Psoas muscle (tissue), 8 donors: ENCODE data around the gene CCDC39. TPM values are rescaled to one million over a fixed set of nuclear protein-coding genes. Genes with fewer than 3 reads are reported as not detected.
"Not testable (repeated sequence)": the region's sequence is repeated elsewhere in the genome, so short reads cannot be mapped to it uniquely, and the experiment has no call there.

Source experiments
- ATAC-seq, 4 donors: fragments of 200-7000 bp; cut with Tn5 transposase; one replicate each; pipeline ENCODE4 v1.9.1; 2020; ENCODE audit warnings: moderate library complexity in 3 of 4, mild to moderate bottlenecking in 2 of 4
- DNase-seq, 2 donors: peaks; one replicate each; pipeline ENCODE4 v3.0.0-alpha.2; 2020
- H3K27ac ChIP-seq: fragments of 200-600 bp; one replicate; pipeline ENCODE4 v1.8.0; 2022
- H3K27me3 ChIP-seq, 3 donors: fragments of 200-600 bp in 1 of 3; one replicate each; pipeline versions ENCODE4 v1.6.1 to v1.8.0; 2013 to 2022; ENCODE audit warnings: low read length in 2 of 3, mild to moderate bottlenecking in 2 of 3, moderate library complexity in 1 of 3; ENCODE audit not compliant: insufficient read depth in 3 of 3
- H3K36me3 ChIP-seq, 2 donors: fragments of 200-600 bp in 1 of 2; one replicate each; pipeline versions ENCODE4 v1.6.1 to v1.8.0; 2013 to 2022; ENCODE audit warnings: low read depth in 1 of 2, mild to moderate bottlenecking in 1 of 2, moderate library complexity in 1 of 2; ENCODE audit not compliant: insufficient read depth in 1 of 2
- H3K4me1 ChIP-seq: fragments of 200-600 bp; one replicate; pipeline ENCODE4 v1.8.0; 2022
- H3K4me3 ChIP-seq: fragments of 200-600 bp; one replicate; pipeline ENCODE4 v1.8.0; 2022; ENCODE audit warnings: mild to moderate bottlenecking
- H3K9me3 ChIP-seq: fragments of 200-600 bp; one replicate; pipeline ENCODE4 v1.8.0; 2022
- CTCF ChIP-seq: fragments of 200-600 bp; IDR thresholded peaks from one replicate; pipeline ENCODE4 v1.8.0; 2022; ENCODE audit warnings: antibody characterized with exemption
- WGBS, 3 donors: extraction: QIAGEN DNeasy Blood & Tissue Kit; methylation state at CpG; one replicate each; pipeline versions ENCODE4 v1.1.6 to v1.1.7; 2013; 5-methylcytosine and 5-hydroxymethylcytosine counted together
- intact Hi-C, 2 donors: fragments of 100-400 bp; cut with DNase I; formaldehyde crosslinking; loops; one replicate each; pipeline versions ENCODE4 v1.11.0 to v1.14.2; 2022
- polyA plus RNA-seq, 3 donors: library from polyadenylated mRNA; stranded (reverse); fragments of 200-250 nt; gene quantifications; one replicate each; pipeline ENCODE4 v1.2.3, GENCODE V29; 2013
- total RNA-seq, 4 donors: library from RNA; stranded (reverse); fragmentation: NEBNext Ultra II Directional in 2 of 4; extraction: Animal tissue kit (Norgen Biotek cat#: 25700) in 2 of 4; gene quantifications; one replicate each; pipeline versions ENCODE4 v1.2.1 to v1.2.4, GENCODE V29; 2021 to 2023
- donor health status: healthy with polysubstance abuse.
- donor health status: DM: no; HTN: no; CAD: no; lungs with moderate emphysema.
- donor health status: Bipolar disorder and iron deficiency.
- donor health status: healthy.
- donor health status: DM: yes; HTN: yes; CAD: no.
- donor health status: DM: no; HTN: no; CAD: no.
- donor health status: DM: no; HTN: no; CAD: no.
- donor health status: DM: yes; HTN: yes; CAD: no.

The CCDC39 gene
- total and polyA plus RNA-seq, 7 donors: 0.03 to 0.86 (median 0.74) TPM; not detected in 1

GRCh38 chr3:180594631-180595558, 84.4 kb downstream of the CCDC39 start:
- Histone ChIP-seq H3K36me3 (no peaks in the 10 kb centered on the region), H3K4me3 (no peak overlapping the region), H3K27me3 (peaks cover 0 to 4% (median 2%) of the 10 kb centered on the region in 3 donors), H3K4me1 (no peaks in the 10 kb centered on the region), H3K27ac (no peak overlapping the region), H3K9me3 (no peaks in the 10 kb centered on the region)
- 80 to 90% (median 80%) methylated on average over 2 of the region's 2 CpGs for WGBS, 3 donors
- ATAC-seq: no peak
- intact Hi-C loops: loop anchor here in 1 of 2 donors (2.0 kb wide), 1 partner anchor 666 kb away; no protein-coding TSS in a partner anchor
- no peak for TF ChIP-seq CTCF
- no peak for DNase-seq

- not testable (repeated sequence) for H3K27ac ChIP-seq, DNase-seq, H3K4me1 ChIP-seq, H3K9me3 ChIP-seq, H3K4me3 ChIP-seq, H3K36me3 ChIP-seq, H3K27me3 ChIP-seq, ATAC-seq
- 87 to 91% (median 89%) methylated on average over 7 of the region's 7 CpGs for WGBS, 3 donors
- intact Hi-C loops: loop anchor here in 1 of 2 donors (2.0 kb wide), 1 partner anchor 665 kb away; no protein-coding TSS in a partner anchor
Measured at GRCh38 chr3:180593631-180594030, 85.7 kb downstream of the CCDC39 start.

GRCh38 chr3:180590396-180590795, 88.9 kb downstream of the CCDC39 start:
- no peaks in the 10 kb centered on the region for H3K36me3 ChIP-seq
- no peak overlapping the region for H3K27ac ChIP-seq
- ATAC-seq (no peak), DNase-seq (no peak)
- no peak overlapping the region for H3K4me3 ChIP-seq
- peaks cover 0 to 6% (median 4%) of the 10 kb centered on the region in 3 donors for H3K27me3 ChIP-seq
- intact Hi-C loops: no loop called here
- H3K4me1 ChIP-seq: no peaks in the 10 kb centered on the region
- WGBS, 3 donors: 90 to 93% (median 92%) methylated on average over 23 of the region's 23 CpGs
- TF ChIP-seq CTCF: no peak
- H3K9me3 ChIP-seq: no peaks in the 10 kb centered on the region

GRCh38 chr3:180580934-180581333, 98.4 kb downstream of the CCDC39 start:
- intact Hi-C loops: no loop called here
- TF ChIP-seq CTCF: no peak
- no peaks in the 10 kb centered on the region for H3K4me1 ChIP-seq

GRCh38 chr3:180575571-180575970, 103.7 kb downstream of the CCDC39 start:
- Histone ChIP-seq H3K27ac (no peak overlapping the region), H3K27me3 (no peaks in the 10 kb centered on the region), H3K9me3 (no peaks in the 10 kb centered on the region), H3K36me3 (no peaks in the 10 kb centered on the region), H3K4me3 (no peak overlapping the region), H3K4me1 (no peaks in the 10 kb centered on the region)
- no peak for TF ChIP-seq CTCF
- no peak for DNase-seq
- no peak for ATAC-seq
- WGBS, 3 donors: 75 to 84% (median 77%) methylated on average over 3 of the region's 3 CpGs
- intact Hi-C loops: no loop called here

More at GRCh38 chr3:180580934-180581333, 98.4 kb downstream of the CCDC39 start:
- Histone ChIP-seq H3K36me3 (no peaks in the 10 kb centered on the region), H3K27ac (no peak overlapping the region), H3K27me3 (peaks cover 0 to 13% (median 5%) of the 10 kb centered on the region in 3 donors), H3K4me3 (no peak overlapping the region), H3K9me3 (no peaks in the 10 kb centered on the region)
- DNase-seq: no peak
- WGBS, 3 donors: 70 to 75% (median 73%) methylated on average over 1 of the region's 1 CpG
- ATAC-seq: no peak
